ENCODE results near the gene NUCKS1. TPM values are rescaled to one million over a fixed set of nuclear protein-coding genes. Genes with fewer than 3 reads are reported as not detected.

NUCKS1 gene
- total and polyA plus RNA-seq, 10 of the 15 experiments (the other 5 are each of a cell fraction or from before 2014, with no cell fraction given) = 40.5 to 135 (median 55.5) TPM

- TF ChIP-seq CHD4 (IDR thresholded peaks at IDR 0.05) (peak; percentile 92; the same call in 1 of the 2 replicates), PAX5 (IDR thresholded peaks at IDR 0.05; ENCODE audit: borderline replicate concordance, low read depth, low read length) (0 out of 2 replicates have a peak, but pooled peaks have one; percentile 19), CHD1 (IDR thresholded peaks at IDR 0.05; ENCODE audit: low read depth, low read length) (no peak), BCL3 (IDR thresholded peaks at IDR 0.05; ENCODE audit: borderline replicate concordance, insufficient read depth, low read depth, low read length, poor library complexity, severe bottlenecking) (no peak), CREM (IDR thresholded peaks at IDR 0.05; ENCODE audit: low read depth) (peak; percentile 73; the same call in 1 of the 2 replicates), ZNF384 (IDR thresholded peaks at IDR 0.05; ENCODE audit: borderline replicate concordance, low read depth, low read length) (no peak), ELK1 (IDR thresholded peaks at IDR 0.05; ENCODE audit: low read depth, low read length) (no peak), IRF5 (IDR thresholded peaks at IDR 0.05; ENCODE audit: borderline replicate concordance) (no peak), ZNF217 (IDR thresholded peaks at IDR 0.05) (peak; percentile 94), MTA2 (IDR thresholded peaks at IDR 0.05; ENCODE audit: low read depth) (peak; percentile 67; the same call in 1 of the 2 replicates), NRF1 (conservative IDR thresholded peaks at IDR 0.05; ENCODE audit: low read depth, low read length) (no peak), ETV6 (conservative IDR thresholded peaks at IDR 0.05 in 1 of 2, IDR thresholded peaks at IDR 0.05 in 1 of 2; ENCODE audit: borderline replicate concordance in 1 of 2, low read depth in 1 of 2) (0 out of 4 replicates have a peak, but pooled peaks of 1 of the 2 experiments have one; percentile 50)
Measured at GRCh38 chr1:205750138-205751035, at the start of gene NUCKS1 (continued).

Data from GM12878 (cell line).